ENCODE data around the gene PPP3R1.
A peak's percentile ranks its signal among the peaks of the same experiment; 100 is the strongest.

PPP3R1 gene

GRCh38 chr2:68218343-68218901 lies 33.9 kb downstream of the PPP3R1 start:
- peak overlapping the region; percentile 37 for H3K4me3 ChIP-seq (ENCODE audit: low read depth, low read length)
- TF ChIP-seq CTCF (IDR thresholded peaks at IDR 0.05; ENCODE audit: insufficient read depth, low read depth, low read length, missing control alignments) = no peak
- no peak for DNase-seq (ENCODE audit: low read depth)

- DNase-seq (ENCODE audit: low read depth) = peak; percentile 32
- H3K4me3 ChIP-seq (ENCODE audit: low read depth, low read length) = peak overlapping the region; percentile 37
- no peak for TF ChIP-seq CTCF (IDR thresholded peaks at IDR 0.05; ENCODE audit: insufficient read depth, low read depth, low read length, missing control alignments)
Observed at GRCh38 chr2:68217729-68218128, 34.6 kb downstream of the PPP3R1 start.

GRCh38 chr2:68216454-68217310 lies 35.6 kb downstream of the PPP3R1 start:
- TF ChIP-seq CTCF (IDR thresholded peaks at IDR 0.05; ENCODE audit: insufficient read depth, low read depth, low read length, missing control alignments) = no peak
- no peak for DNase-seq (ENCODE audit: low read depth)
- no peak overlapping the region; the same call in 1 of the 2 replicates for H3K4me3 ChIP-seq (ENCODE audit: low read depth, low read length)

GRCh38 chr2:68214381-68214780 lies 38.0 kb downstream of the PPP3R1 start:
- H3K4me3 ChIP-seq (ENCODE audit: low read depth, low read length) = no peak overlapping the region; the same call in 1 of the 2 replicates
- DNase-seq (ENCODE audit: low read depth) = peak; percentile 70
- TF ChIP-seq CTCF (IDR thresholded peaks at IDR 0.05; ENCODE audit: insufficient read depth, low read depth, low read length, missing control alignments) = no peak

- no peak overlapping the region for H3K4me3 ChIP-seq (ENCODE audit: low read depth, low read length)
- DNase-seq (ENCODE audit: low read depth) = no peak
- TF ChIP-seq CTCF (IDR thresholded peaks at IDR 0.05; ENCODE audit: insufficient read depth, low read depth, low read length, missing control alignments) = no peak
Observed at GRCh38 chr2:68206793-68207192, 45.5 kb downstream of the PPP3R1 start.

GRCh38 chr2:68203587-68203986 lies 48.7 kb downstream of the PPP3R1 start:
- DNase-seq (ENCODE audit: low read depth) = peak; percentile 90
- H3K4me3 ChIP-seq (ENCODE audit: low read depth, low read length) = peak overlapping the region; percentile 46

More at GRCh38 chr2:68203587-68203986, 48.7 kb downstream of the PPP3R1 start:
- TF ChIP-seq CTCF (IDR thresholded peaks at IDR 0.05; ENCODE audit: insufficient read depth, low read depth, low read length, missing control alignments) = no peak

All from GM12865 (cell line).